NOMO-1 treated with DMSO at 0.1 percent for 48 hours (cell line): ENCODE data around the gene TESK1.
"Not testable (repeated sequence)": the region's sequence is repeated elsewhere in the genome, so short reads cannot be mapped to it uniquely, and the experiment has no call there.

Source experiments
- DNase-seq: peaks from one replicate; lab custom pipeline; 2025; ENCODE audit not compliant: unreplicated experiment; lab: John Stamatoyannopoulos, UW

Gene TESK1

GRCh38 chr9:35615981-35616680 is 11.1 kb downstream of the TESK1 start:
- DNase-seq = no peak

DNA sequence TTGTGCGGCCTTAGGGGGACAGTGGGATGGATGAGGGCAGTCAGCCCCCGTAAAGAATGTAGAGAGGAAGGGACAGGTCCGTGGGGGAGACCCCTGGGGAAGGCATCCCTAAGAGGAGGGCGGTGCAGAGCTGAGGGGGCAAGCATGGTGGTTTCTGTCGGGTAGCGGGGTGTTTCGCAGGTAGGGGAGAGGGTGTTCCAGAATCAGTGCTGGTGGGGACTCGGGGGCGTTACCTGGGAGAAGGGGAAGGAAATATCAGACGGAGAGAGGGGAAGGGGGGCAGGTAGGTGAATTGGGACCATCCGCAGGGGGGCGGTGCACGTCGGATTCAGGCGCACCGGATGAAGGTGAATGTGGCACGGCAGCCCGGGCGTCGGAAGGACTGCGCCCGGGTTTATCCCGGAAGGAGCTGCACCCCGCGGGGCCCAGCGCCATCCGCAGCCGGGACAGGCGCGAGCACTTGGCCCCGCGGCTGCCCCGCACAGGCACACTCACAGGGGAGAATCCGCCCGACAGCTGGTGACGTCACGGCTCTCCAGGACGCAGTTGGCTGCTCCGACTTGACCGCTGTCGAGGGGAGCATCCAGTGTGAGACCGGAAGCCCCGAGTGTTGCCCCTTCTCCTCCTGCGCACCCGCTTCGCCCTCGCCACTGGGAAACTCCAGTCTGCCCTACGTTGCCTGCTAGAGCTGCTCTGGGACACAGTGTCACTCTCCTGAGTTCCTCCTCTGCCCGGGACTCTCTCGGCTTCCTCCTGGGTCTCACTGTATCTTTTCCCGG is 11.8 kb downstream of the TESK1 start:
- DNase-seq = peak; percentile 75

GRCh38 chr9:35617548-35617947 is 12.5 kb downstream of the TESK1 start:
- no peak for DNase-seq

DNA sequence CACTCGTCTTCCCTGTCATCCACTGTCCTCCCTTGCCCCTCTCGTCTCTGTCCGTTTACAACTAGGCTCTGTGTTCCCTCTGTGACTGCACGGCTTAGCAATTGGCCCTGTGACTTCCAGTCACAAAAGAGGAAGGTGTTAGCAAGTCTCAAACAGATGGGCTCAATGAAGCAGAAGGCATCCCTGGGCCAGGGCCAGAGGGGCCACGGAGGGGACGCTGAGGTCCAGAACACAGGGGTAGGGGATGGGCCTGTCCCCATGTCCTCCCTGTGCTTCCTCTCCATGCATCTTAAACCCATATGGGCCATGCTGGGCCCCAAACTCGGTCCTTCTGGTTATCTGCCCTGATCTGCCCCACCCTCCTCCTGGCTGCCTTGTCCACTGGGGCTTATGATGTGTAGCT is 13.3 kb downstream of the TESK1 start, which contains the start of gene CD72:
TSS of gene CD72 (minus strand) at position 89 of the 403 bp plus-strand sequence. CDS start 110 bp downstream, outside the sequence.
- no peak for DNase-seq

DNA sequence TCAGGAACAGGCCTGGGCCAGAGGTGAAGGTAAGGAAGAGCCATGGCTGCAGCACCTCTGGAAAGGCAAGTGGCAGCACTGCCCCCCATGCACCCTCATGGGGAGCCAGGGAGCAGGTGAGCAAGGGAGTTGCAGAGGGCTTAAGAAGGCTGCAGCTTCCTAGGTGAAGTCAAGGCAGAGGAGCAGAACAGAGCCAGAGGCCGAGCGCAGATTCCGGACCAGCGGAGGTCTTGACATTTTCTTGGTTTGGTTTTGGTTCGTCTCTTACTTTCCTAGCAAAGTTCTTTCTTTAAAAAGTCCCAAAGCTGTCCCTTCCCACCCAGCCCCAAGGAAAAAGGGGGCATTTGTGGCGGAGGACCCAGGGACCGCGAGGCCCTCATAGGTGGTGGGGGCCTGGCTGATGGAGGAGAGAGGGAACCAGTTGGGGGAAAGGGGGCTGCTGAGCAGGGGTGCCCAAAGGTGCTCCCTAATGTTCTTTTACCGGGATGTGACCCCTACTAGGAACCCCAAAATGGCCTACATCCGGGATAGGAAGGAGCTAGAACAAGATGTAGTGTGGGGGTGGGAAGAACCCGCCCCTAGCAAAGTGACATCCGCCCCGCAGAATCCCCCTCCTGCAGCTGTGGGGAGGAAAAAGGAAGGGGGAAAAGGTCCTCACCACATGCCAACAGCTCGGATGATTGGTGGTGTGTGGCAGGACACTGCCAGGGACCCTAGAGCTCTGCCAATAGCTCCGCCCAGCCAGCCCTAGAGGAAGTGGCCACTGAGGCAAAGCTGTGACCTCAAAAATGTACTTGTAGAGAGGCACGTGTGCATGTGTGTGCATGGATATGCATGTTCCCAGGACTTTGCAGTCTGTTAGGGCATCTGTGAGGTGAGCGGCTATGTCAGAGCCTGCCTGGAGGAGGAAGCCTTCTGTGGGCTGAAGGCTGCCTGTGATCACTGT is 14.1 kb downstream of the TESK1 start:
- no peak for DNase-seq

- no peak for DNase-seq
Measured at GRCh38 chr9:35619800-35620158, 14.7 kb downstream of the TESK1 start.

DNA sequence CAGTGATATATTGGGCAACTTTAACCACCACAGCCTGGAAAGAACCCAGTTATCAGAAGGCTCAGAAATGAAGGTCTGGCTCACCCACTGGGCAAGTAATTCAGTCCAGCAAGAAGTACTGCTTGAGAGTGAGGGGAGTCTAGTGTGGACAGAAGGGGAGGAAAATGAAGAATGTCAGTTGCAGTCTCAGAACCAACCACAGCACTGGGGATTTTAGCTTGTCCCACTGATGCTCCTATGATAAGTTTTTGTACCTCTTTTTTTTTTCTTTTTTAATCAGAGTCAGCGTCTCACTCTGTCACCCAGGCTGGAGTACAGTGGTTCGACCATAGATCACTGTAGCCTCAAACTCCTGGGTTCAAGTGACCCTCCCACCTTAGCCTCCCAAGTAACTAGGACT is 22.5 kb downstream of the TESK1 start:
- no peak for DNase-seq

DNA sequence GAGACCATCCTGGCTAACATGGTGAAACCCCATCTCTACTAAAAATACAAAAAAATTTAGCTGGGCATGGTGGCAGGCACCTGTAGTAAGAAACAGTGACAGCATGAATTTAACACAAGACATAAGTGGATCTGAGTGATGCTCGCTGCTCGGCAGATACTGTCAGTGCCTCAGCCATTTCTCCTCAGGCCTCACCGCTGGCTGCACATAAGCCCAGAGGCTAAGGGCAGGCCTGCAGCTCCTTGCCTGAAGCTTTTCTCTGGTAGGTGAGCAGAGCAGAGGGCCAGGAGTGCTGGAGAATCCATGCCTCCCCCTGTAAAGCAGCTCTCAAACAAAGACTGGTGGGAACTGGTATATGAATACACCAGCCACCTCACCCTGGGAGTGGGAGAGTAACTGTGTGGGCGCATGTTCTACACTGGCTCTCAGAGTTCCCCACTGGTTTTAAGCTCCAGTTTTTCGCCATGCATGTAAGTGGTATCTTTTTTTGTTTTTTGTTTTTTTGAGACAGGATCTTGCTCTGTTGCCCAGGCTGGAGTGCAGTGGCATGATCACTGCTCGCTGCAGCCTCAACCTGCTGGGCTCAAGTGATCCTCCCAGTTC is 23.4 kb downstream of the TESK1 start:
- DNase-seq = no peak

GRCh38 chr9:35629597-35629996 is 24.5 kb downstream of the TESK1 start:
- DNase-seq = no peak

DNA sequence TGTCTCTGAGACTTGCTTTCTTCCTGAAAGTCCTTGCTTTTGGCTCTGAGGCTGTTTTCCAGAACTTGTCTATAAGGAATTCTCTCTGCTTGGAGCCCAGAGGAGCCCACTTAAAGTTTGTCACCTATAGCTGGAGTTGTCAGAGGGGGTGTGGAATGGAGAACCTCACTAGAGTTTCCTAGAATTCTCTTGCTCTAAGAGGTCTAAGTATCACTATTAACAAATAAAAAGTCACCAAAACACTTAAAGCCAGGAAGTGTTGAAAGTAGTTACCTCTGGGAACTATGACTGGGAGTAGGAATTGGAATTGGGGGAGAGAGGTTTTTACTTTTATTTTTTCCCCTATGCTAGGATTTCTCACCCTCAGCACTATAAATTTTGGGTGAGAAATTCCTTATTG is 30.7 kb downstream of the TESK1 start:
- DNase-seq = no peak

DNA sequence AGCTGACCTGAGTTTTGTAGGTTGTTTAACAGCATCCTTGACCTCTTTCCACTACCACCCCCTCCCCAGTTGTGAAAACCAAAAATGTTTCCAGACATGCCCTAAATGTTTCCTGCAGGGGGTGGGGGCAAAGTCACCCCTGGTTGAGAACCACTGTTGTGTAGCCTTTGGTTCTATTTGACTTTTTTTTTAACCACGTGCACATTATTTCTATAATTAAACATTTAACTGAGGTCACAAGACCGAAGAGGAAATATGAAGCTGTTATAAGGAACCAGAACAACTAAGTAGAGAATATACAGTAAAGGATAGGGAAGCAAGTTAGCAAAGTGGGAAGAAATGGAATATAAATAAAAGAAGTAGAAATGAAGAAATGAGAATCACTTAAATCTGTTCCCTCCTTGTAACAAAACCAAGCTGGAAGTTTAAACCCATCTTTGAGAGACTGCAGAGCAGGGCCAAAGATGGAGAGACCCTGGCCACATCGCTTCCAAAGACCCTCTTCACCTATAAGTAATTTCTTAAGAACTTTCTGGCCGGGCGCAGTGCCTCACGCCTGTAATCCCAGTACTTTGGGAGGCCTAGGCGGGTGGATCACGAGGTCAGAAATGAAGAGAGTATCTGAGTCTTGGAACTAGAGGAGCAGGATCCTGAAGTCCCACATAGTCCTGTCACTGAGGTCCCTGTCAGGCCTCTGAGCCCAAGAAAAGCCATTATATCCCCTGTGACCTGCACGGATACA is 31.2 kb downstream of the TESK1 start:
- DNase-seq = peak; percentile 43

GRCh38 chr9:35636877-35637246 is 31.8 kb downstream of the TESK1 start:
- DNase-seq = not testable (repeated sequence)

GRCh38 chr9:35637427-35637955 is 32.4 kb downstream of the TESK1 start:
- not testable (repeated sequence) for DNase-seq

DNA sequence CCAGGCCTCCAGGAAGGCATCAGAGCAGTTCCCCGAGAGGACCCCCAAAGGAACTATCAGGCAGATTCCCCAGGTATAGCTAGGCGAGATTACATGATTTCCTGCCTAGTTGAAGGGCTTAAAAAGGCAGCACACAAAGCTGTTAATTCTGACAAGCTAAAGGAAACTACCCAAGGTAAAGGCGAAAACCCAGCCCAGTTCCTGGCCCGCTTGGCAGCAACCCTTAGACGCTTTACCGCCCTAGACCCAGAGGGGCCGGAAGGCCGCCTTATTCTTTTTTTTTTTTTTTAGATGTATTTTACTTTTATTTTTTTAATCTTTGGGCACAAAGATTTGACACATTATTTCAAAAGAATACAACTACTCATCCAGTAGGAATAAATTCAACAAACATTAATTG is 33.7 kb downstream of the TESK1 start:
- not testable (repeated sequence) for DNase-seq

GRCh38 chr9:35639225-35639624 is 34.2 kb downstream of the TESK1 start:
- DNase-seq = not testable (repeated sequence)

GRCh38 chr9:35639631-35640030 is 34.6 kb downstream of the TESK1 start:
- no peak for DNase-seq

GRCh38 chr9:35640431-35640830 is 35.4 kb downstream of the TESK1 start:
- not testable (repeated sequence) for DNase-seq

GRCh38 chr9:35641478-35641877 is 36.4 kb downstream of the TESK1 start:
- peak; percentile 35 for DNase-seq

GRCh38 chr9:35643046-35643445 is 38.0 kb downstream of the TESK1 start:
- DNase-seq = no peak

DNA sequence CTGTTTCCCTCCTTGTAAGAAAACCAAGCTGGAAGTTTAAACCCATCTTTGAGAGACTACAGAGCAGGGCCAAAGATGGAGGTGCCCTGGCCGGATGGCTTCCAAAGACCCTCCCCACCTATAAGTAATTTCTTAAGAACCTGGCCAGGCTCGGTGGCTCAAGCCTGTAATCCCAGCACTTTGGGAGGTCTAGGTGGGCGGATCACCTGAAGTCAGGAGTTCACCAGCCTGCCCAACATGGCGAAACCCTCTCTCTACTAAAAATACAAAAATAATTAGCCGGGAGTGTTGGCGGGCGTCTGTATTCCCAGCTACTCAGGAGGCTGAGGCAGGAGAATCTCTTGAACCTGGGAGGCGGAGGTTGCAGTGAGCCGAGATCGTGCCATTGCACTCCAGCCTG is 40.7 kb downstream of the TESK1 start:
- DNase-seq = not testable (repeated sequence)
